Caki2 (cell line): ENCODE results near the gene FKBP10. TPM values are rescaled to one million over a fixed set of nuclear protein-coding genes. Genes with fewer than 3 reads are reported as not detected.
A peak's percentile ranks its signal among the peaks of the same experiment; 100 is the strongest.

Experiments used
- DNase-seq: peaks from one replicate; pipeline ENCODE4 v3.0.0-alpha.2; 2015; ENCODE audit warnings: low read depth
- in situ Hi-C: cut with HindIII; loops from 2 replicates; pipeline ENCODE4 v1.10.0; 2016; ENCODE audit warnings: low sequenced_read_pairs, low pct_unique_long_range_greater_than_20kb, mixed read lengths
- total RNA-seq: library from RNA; depleted of rRNA; stranded (reverse); fragments of >200 nt; shearing (Covaris generic); gene quantifications from 2 replicates; pipeline ENCODE4 v1.2.3, GENCODE V29; 2014; ENCODE audit warnings: low replicate concordance

Gene FKBP10
- total RNA-seq, 1 experiment from 2014 or later: 351 TPM

DNA sequence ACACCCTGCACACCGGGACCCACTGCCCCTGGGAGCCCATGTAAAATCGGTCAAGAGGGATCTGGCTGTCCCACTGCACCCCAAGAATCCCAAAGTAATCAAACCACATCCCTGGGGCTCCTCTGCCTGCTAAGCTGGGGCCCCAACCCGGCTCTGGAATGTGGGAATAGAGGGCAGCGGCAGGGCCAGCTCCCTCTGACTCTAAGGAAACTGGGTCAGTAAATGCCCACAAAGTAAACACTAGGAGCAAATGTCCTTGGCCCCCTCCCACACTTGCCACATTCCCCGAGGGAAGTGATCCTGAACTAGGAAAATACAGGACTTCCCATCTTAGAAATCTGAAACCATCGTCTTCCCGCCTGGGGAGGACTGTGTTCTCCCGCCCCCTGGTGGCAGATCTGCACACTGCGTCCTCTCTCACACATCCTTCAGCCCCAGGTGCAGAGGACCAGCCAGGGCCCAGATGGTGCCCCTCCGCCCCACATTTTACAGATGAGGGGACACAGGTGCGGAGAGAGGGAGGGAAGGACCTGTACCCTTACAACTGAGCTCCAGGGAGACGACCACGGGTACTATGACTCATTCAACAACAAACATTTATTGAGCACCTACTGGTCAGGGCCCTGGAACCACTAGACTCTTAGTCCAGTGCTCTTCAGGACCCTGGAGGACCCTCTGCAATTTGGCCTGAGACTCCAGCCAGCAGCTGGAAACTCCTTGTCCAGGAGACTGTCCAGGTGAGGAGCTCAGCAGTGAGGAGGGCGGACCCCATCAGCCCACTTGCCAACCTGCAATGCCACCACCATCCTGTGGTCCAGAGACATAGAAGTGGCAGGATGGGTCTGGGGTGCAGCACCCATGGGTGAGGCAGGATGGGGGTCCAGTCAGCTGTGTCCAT, 11.2 kb upstream of the FKBP10 start:
- in situ Hi-C loops: loop anchor here (25.0 kb wide), 1 partner anchor 89 kb away; the partner anchor contains the start of gene GAST
- DNase-seq: peak; percentile 95

DNA sequence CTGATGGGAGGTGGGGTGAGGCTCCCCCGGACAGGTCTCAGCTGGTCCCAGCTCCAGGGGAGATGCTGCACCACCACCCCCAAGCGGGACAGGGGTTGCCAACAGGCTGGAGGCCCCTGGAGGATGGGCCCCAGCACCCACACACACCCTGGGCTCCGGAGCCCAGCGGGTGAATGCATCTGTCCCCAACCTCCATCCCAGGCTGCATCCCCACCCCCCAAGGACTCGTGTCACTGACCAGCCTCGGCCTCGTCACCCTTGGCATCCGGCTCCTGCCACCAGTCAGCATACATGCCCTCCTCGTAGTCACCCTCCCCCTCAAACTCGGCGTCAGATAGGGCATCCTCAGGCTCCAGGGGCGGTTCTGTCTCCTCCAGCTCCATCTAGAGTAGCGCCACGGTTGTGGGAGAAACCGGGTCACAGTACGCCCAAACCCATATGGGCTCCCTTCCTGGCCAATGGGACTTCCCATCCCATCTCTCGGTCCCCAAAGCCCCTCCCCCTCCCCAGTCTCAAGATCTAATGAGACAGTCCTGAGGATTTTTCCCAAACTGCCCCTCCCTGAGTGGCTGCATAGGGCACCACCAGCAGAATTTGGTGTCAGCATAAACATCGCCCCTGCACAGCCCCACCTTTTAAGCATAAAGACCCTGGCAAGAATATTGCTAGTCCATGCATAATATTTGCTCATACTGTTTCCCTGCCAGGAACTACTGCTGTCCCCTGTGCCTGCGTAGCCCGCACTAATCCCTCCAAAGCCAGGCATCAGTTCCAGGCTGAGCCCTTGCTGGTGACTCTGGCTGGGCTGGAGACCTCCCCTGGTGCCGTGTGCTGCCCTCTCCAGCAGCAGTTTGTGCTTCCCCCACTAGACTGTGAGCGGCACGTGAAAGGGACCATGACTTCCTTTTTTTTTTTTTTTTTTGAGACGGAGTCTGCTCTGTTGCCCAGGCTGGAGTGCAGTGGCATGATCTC, 9.5 kb upstream of the FKBP10 start:
- DNase-seq: no peak
- in situ Hi-C loops: loop anchor here (25.0 kb wide), 1 partner anchor 91 kb away; the partner anchor contains the start of gene GAST

DNA sequence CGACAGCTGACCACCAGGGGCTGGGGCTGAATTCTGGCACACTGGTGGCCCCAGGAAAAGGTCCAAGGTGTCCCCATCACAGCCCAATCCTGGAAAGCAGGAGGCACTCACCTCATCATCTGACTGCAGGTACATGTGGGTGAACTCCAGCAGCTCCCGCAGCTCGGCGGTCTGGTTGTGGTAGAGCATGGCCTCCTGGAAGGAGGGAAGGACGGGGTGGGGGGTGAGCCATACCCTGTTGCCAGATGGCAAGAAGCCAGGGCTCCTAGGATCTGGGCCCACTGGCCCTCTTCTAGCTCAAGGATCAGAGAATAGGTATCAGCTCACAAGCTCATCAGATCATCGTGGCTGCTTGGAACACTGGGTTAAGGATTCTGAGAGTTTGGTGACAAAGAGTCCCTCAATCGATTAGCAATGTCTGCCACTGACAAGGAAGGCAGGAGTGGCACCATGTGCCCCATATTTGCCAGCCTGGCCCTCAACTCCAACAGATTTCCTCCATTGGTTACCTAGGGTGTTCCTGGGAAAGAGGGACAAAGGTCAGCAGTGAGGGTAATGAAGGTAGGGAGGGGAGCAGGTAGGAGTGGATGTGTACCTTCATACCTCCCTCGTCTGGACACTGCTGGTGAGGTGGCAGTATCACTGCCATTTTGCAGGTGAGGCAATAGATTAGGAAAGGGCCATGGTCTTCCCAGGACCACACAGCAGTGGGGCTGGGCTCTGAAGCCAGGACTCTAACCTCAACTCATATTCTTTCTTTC, 5.9 kb upstream of the FKBP10 start:
- in situ Hi-C loops: loop anchor here (25.0 kb wide), 1 partner anchor 95 kb away; the partner anchor contains the start of gene GAST
- no peak for DNase-seq

DNA sequence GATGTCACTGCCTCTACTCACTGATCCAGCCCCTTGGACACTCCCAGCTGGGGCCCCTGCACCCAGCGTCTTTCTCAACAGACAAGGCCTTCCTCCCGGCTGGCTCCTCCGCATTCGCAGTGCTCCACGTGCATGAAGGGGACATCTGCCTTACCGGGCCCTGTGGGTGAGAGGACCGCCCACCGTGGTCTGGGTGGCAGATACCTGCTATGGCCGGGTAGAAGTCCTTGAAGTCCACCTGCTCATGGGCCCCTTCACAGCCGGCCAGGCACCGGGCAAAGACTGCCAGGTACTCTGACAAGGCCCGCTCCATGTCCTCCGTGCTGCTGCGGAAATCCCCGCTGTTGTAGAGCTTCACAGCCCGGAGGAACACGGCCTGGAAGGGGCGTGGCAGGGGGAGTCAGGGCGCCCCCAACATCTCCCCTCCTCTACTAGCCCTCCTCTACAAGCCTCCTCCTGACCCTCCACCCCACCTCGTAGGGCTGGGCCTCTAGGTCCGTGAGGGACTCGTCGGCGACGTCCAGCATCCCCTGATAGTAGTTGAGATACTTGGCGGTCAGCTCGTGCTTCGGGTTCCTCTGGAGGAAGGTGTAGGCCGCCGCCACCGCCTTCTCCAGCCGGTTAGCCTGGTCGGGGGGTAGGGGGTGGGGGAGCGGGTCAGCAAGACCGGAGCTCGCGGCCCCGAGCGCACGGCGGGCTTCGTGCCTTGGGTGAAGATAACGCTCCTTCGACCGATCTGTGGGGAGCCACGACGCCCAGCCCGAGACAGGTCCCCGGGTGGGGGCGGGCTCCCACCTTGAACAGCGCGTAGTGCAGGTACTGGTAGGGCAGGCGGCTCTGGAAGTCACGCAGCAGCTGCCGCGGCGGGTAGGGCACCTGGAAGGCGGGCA, 1.9 kb upstream of the FKBP10 start:
- in situ Hi-C loops: loop anchor here (25.0 kb wide), 1 partner anchor 99 kb away; the partner anchor contains the start of gene GAST

DNA sequence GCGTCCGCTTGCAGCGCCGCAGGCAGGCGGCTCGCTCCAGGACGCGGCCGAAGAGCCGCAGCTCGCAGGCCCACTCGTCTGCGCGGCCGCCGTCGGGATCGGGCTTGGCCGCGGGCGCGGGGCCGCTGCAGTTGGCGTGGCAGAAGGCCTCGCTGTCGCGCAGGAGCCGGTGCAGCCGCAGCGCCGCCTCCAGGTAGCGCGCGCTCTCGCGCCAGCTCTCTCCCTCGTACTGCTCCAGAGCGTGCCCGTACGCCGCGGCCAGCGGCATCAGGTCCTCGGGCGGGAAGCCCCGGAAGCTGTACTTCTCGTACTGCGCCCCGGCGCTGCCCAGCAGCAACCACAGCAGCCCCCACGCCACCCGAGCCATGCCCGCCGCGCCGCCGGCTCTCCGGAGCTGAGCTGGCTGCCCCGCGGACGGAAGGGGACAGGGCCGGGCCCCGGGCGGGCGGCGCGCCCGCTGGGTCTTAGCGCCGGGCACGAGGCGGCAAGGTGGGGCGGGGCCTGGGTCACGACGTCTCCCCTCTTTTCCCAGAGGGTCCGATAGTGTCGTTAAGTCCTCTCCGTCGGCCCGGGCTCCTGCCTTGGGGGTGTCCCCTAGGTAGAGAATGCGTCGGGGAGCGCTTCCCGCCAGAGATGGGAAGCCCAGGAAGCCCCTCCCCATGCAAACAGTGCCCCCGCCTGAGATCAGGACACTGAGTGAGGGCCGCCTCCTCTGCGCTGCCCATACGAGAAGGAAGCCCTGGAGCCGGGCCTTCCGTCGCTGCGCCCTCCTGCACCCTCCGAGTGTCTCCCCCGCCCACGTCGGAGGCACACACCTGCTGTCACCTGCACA, 1.0 kb upstream of the FKBP10 start, which contains the start of gene P3H4:
Gene P3H4 (minus strand): TSS at position 401 of the 832 bp plus-strand sequence. CDS start 34 bp downstream, at position 367.
- peak; percentile 91 for DNase-seq
- in situ Hi-C loops: loop anchor here (25.0 kb wide), 1 partner anchor 99 kb away; the partner anchor contains the start of gene GAST

More for the DNA sequence above, 1.9 kb upstream of the FKBP10 start:
- peak; percentile 38 for DNase-seq

DNA sequence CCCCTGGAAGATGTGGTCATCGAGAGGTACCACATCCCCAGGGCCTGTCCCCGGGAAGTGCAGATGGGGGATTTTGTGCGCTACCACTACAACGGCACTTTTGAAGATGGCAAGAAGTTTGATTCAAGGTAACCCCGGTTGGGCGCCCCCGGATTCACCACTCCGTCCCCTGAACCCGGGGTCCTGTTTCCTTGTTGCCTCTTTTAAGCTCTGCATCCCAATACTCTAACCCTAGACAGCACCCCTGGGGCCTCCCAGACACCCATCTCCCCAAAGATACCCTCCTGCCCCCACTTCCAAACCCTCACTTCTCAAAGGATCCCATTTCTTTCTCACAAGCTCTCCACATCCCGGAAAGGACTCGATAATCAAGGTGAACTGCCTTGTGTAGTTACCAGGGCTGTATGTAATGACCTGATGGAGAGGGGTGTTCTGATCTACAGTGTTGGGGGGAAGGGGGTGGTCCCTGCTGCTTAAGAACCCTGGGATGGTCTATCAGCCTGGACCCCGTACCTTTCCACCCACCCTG, 412 bp downstream of the FKBP10 start:
- no peak for DNase-seq

DNA sequence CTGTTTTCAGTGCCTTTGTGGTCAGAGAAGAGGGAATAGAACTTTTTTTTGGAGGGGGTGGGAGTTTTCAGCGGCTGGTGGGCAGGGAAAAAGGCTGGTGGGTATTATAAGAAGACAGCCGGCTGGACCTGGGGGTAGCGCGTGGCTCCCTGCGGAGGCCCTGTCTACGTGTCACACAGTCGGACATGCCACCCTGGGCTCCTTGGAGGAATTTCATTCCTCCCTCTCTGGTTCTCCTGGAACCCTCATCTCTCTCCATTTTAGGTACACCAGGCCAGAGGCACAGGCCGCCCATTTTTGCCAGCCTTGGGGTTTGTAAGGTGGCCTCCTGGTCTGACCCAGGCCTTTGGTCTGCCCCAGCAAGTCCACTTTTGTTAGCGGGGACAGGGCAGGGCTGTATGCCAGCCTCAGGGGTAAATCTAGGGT, 908 bp downstream of the FKBP10 start:
- DNase-seq: no peak
- in situ Hi-C loops: loop anchor here (25.0 kb wide), 1 partner anchor 101 kb away; the partner anchor contains the start of gene GAST

More for the DNA sequence above, 412 bp downstream of the FKBP10 start:
- in situ Hi-C loops: loop anchor here (25.0 kb wide), 1 partner anchor 101 kb away; the partner anchor contains the start of gene GAST

DNA sequence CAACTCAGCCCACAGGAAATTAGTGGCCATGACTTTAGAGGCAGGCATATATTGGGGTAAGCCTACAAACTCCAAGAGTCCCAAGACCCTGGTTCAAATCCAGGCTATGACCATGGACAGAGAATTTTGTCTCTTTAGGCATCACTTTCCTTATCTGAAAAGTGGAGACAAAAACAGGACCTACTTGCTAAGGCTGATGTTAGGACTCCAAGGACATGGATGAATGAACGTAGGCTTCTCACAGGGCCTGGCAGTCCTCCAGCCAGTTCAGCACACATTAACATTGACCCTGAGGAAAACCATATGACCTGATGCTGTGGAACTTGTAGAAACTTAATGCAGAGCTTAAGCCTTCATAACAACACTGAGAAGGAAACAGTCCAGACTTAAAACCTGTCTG, 1.4 kb downstream of the FKBP10 start:
- peak; percentile 79 for DNase-seq
- in situ Hi-C loops: loop anchor here (25.0 kb wide), 1 partner anchor 102 kb away; the partner anchor contains the start of gene GAST

DNA sequence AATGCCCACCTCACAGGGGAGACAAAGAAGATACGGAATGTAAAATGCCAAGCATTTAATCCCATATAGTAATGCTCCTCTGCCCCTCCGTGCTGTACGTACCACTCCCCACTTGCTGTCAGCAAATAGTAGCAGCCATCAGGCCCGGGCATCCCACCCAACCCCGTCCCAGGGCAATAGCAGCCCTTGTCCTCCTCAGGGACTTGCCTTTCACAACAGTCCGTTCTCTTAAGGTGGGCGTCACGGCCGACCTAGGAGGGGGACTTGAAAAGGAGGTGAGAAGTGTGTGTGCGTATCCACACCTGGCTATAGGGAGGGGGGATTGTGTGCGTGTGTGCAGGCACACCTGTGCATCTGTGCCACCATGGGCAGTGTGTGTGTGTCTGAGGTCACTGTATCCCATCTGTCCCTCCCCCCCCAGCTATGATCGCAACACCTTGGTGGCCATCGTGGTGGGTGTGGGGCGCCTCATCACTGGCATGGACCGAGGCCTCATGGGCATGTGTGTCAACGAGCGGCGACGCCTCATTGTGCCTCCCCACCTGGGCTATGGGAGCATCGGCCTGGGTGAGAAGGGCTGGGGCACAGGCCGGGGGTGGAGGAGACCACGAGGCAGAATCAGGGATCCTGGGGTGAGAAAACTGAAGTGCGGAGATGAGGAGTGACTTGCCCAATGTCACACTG, 4.0 kb downstream of the FKBP10 start:
- in situ Hi-C loops: loop anchor here (25.0 kb wide), 1 partner anchor 104 kb away; the partner anchor contains the start of gene GAST
- no peak for DNase-seq

DNA sequence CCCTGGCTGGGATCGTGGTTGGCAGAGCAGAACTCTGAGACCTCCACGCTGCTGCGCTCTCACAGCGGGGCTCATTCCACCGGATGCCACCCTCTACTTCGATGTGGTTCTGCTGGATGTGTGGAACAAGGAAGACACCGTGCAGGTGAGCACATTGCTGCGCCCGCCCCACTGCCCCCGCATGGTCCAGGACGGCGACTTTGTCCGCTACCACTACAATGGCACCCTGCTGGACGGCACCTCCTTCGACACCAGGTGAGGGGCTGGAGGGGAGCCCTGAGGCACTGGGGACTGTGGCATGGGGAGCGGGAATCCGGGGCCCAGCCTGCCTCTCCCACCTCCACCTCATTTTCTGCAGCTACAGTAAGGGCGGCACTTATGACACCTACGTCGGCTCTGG, 5.2 kb downstream of the FKBP10 start:
- in situ Hi-C loops: loop anchor here (25.0 kb wide), 1 partner anchor 106 kb away; the partner anchor contains the start of gene GAST
- no peak for DNase-seq

DNA sequence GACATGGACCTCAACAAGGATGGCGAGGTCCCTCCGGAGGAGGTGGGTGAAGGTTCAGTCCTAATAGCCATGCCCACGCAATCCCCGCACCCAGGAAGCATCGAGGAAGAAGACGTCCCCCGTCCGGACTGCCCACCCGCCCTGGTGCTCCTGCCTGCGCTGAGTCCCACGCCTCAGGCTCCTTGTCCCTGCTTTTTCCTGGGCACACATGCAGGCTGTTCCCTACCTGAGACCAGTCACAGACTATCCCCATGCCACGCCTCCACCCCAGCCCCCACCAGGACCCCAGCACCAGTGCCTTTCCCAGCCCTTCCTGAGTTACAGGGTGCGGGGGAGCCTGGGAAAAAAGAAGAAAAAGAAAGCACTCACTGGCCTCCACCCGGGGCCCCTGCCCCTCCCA, 9.0 kb downstream of the FKBP10 start:
- in situ Hi-C loops: loop anchor here (25.0 kb wide), 1 partner anchor 109 kb away; the partner anchor contains the start of gene GAST
- no peak for DNase-seq

DNA sequence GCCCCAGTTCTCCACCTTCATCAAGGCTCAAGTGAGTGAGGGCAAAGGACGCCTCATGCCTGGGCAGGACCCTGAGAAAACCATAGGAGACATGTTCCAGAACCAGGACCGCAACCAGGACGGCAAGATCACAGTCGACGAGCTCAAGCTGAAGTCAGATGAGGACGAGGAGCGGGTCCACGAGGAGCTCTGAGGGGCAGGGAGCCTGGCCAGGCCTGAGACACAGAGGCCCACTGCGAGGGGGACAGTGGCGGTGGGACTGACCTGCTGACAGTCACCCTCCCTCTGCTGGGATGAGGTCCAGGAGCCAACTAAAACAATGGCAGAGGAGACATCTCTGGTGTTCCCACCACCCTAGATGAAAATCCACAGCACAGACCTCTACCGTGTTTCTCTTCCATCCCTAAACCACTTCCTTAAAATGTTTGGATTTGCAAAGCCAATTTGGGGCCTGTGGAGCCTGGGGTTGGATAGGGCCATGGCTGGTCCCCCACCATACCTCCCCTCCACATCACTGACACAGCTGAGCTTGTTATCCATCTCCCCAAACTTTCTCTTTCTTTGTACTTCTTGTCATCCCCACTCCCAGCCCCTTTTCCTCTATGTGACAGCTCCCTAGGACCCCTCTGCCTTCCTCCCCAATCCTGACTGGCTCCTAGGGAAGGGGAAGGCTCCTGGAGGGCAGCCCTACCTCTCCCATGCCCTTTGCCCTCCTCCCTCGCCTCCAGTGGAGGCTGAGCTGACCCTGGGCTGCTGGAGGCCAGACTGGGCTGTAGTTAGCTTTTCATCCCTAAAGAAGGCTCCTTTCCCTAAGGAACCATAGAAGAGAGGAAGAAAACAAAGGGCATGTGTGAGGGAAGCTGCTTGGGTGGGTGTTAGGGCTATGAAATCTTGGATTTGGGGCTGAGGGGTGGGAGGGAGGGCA, 9.7 kb downstream of the FKBP10 start:
- DNase-seq: no peak
- in situ Hi-C loops: loop anchor here (25.0 kb wide), 1 partner anchor 110 kb away; the partner anchor contains the start of gene GAST

DNA sequence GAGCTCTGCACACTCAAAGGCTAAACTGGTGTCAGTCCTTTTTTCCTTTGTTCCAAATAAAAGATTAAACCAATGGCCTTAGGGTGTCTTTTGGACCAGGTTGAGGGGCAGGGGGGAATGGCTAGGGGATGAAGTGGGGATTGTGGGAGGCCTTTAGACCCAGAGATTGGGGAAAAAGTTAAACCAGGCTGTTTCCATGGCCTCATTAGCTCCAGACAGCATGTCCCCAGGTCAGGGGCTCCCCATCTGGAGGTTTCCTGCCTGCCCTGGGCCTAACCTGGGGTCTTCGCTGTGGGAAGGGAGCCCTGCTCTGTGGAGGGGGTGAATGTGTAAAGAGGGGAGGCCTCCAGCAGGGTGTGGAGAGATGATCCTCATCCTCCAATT, 10.3 kb downstream of the FKBP10 start:
- in situ Hi-C loops: loop anchor here (25.0 kb wide), 1 partner anchor 111 kb away; the partner anchor contains the start of gene GAST
- no peak for DNase-seq

DNA sequence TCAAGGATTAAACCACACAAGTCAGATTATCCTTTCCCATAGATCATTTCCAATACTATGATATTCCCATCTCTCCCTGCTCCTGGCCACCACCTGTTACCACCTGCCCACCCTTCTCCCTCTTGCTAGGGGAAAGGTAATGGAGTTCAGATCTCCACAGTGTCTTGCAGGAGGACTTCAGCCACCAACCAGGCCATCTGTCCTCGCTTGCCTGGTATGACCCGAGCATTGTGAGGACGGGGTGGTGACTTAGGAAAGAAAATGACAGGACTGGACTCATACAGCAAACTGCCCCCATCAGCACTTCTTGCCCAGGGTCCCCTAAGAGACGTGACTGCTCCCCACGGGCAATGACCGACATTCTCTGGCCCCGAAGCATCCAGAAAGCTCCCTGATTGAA, 10.8 kb downstream of the FKBP10 start:
- in situ Hi-C loops: loop anchor here (25.0 kb wide), 1 partner anchor 111 kb away; the partner anchor contains the start of gene GAST
- no peak for DNase-seq
